B cell (primary cell): ENCODE measurements around the gene APPBP2.

ENCODE experiments used
- CTCF ChIP-seq: fragments of 200-600 bp; IDR thresholded peaks from one replicate; pipeline ENCODE4 v1.8.0; 2022; ENCODE audit warnings: antibody characterized with exemption, mild to moderate bottlenecking
- EZH2 ChIP-seq: IDR thresholded peaks from 2 replicates; pipeline ENCODE4 v1.6.1; 2012; ENCODE audit warnings: borderline replicate concordance, low read depth, mild to moderate bottlenecking, moderate library complexity, low read length; ENCODE audit not compliant: insufficient read depth, poor library complexity, severe bottlenecking

- no peak for TF ChIP-seq CTCF
- no peak for TF ChIP-seq EZH2
These were observed 2.8 kb upstream of the APPBP2 start for GRCh38 chr17:60528828-60529227.
